Fibroblast of lung (primary cell): ENCODE results near the gene TMEM209. TPM values are rescaled to one million over a fixed set of nuclear protein-coding genes. Genes with fewer than 3 reads are reported as not detected.

Experiments
- DNase-seq, 2 donors: peaks; one replicate each; pipeline versions ENCODE4 v3.0.0 to v3.0.0-alpha.2; 2010; ENCODE audit warnings: low read depth in 2 of 2
- H2AFZ ChIP-seq: 2 replicates; pipeline ENCODE4 v1.5.1; 2012; ENCODE audit warnings: low read length, control low read depth, inconsistent platforms
- H3K27ac ChIP-seq: 2 replicates; pipeline ENCODE4 v1.5.1; 2011; ENCODE audit warnings: low read length, control low read depth; ENCODE audit not compliant: insufficient read depth
- H3K27me3 ChIP-seq: 2 replicates; pipeline ENCODE4 v1.5.1; 2011; ENCODE audit warnings: mild to moderate bottlenecking, low read length; ENCODE audit not compliant: control insufficient read depth, insufficient read depth
- H3K36me3 ChIP-seq: 2 replicates; pipeline ENCODE4 v1.5.1; 2011; ENCODE audit warnings: low read length; ENCODE audit not compliant: control insufficient read depth, insufficient read depth
- H3K4me1 ChIP-seq: 2 replicates; pipeline ENCODE4 v1.5.1; 2011; ENCODE audit warnings: low read length; ENCODE audit not compliant: control insufficient read depth, insufficient read depth; ENCODE audit errors: extremely low read depth
- H3K4me2 ChIP-seq: 2 replicates; pipeline ENCODE4 v1.5.1; 2011; ENCODE audit warnings: low read length, control low read depth; ENCODE audit not compliant: insufficient read depth; ENCODE audit errors: extremely low read depth
- H3K4me3 ChIP-seq, 4 experiments: fragments of 200-600 bp in 1 of 4; sonication (generic) in 1 of 4; replicated peaks in 1 of 4; 2 replicates each; pipeline ENCODE4 v1.5.1; 2011 to 2016; ENCODE audit warnings: low read length in 4 of 4, low read depth in 3 of 4, mild to moderate bottlenecking in 3 of 4, control low read depth in 2 of 4, inconsistent platforms in 1 of 4, mixed read lengths in 1 of 4; ENCODE audit not compliant: insufficient read depth in 1 of 4; ENCODE audit errors: control extremely low read depth in 1 of 4
- H3K79me2 ChIP-seq: 2 replicates; pipeline ENCODE4 v1.5.1; 2012; ENCODE audit warnings: mild to moderate bottlenecking, low read length, inconsistent platforms; ENCODE audit not compliant: control insufficient read depth, insufficient read depth
- H3K9ac ChIP-seq: 2 replicates; pipeline ENCODE4 v1.5.1; 2011; ENCODE audit warnings: mild to moderate bottlenecking, low read length, control low read depth; ENCODE audit not compliant: insufficient read depth
- H3K9me3 ChIP-seq: 2 replicates; pipeline ENCODE4 v1.5.1; 2012; ENCODE audit warnings: low read depth, low read length; ENCODE audit not compliant: control insufficient read depth, insufficient read depth
- H4K20me1 ChIP-seq: 2 replicates; pipeline ENCODE4 v1.5.1; 2011; ENCODE audit warnings: low read length; ENCODE audit not compliant: control insufficient read depth, insufficient read depth; ENCODE audit errors: extremely low read depth
- CTCF ChIP-seq, 2 donors: IDR thresholded peaks in 1 of 2; conservative IDR thresholded peaks in 1 of 2; 1 replicate in 1 of 2; 2 replicates in 1 of 2; pipeline ENCODE4 v1.5.1; 2011 to 2012; ENCODE audit warnings: low read length in 2 of 2, control low read depth in 1 of 2, inconsistent platforms in 1 of 2, low read depth in 1 of 2, mild to moderate bottlenecking in 1 of 2
- EZH2 ChIP-seq: IDR thresholded peaks from 2 replicates; pipeline ENCODE4 v1.5.1; 2012; ENCODE audit warnings: low read length, control low read depth, mild to moderate bottlenecking; ENCODE audit errors: missing control alignments
- polyA plus RNA-seq, 2 donors: library from polyadenylated mRNA; depleted of rRNA in 1 of 2; stranded (reverse) in 1 of 2; unstranded in 1 of 2; fragments of >200 nt; gene quantifications; 2 replicates each; pipeline ENCODE4 v1.2.1, GENCODE V29; 2011 to 2012; ENCODE audit warnings: missing spikeins in 1 of 2
- total RNA-seq: library from RNA; depleted of rRNA; stranded (reverse); fragments of >200 nt; gene quantifications from 2 replicates; pipeline ENCODE4 v1.2.1, GENCODE V29; 2014

Gene TMEM209
- total and polyA plus RNA-seq, 2 donors (not counting 1 experiment from before 2014, with no cell fraction given): 9.7 to 15.1 TPM

- Histone ChIP-seq H2AFZ (peak overlapping the region; percentile 77), H3K36me3 (no peaks in the 10 kb centered on the region), H3K27me3 (no peaks in the 10 kb centered on the region), H3K4me1 (peaks cover 6% of the 10 kb centered on the region), H4K20me1 (no peaks in the 10 kb centered on the region), H3K27ac (peak overlapping the region; percentile 82), H3K4me2 (peak overlapping the region; percentile 73), H3K9me3 (no peaks in the 10 kb centered on the region), H3K4me3 (peak overlapping the region; percentile 22 to 54 (median 42)), H3K79me2 (no peaks in the 10 kb centered on the region), H3K9ac (peak overlapping the region; percentile 76)
- DNase-seq: peak; percentile 81 to 84
- TF ChIP-seq EZH2: no peak
- no peak for TF ChIP-seq CTCF (conservative IDR thresholded peaks at IDR 0.05 in 1 of 2, IDR thresholded peaks at IDR 0.05 in 1 of 2; ENCODE audit: low read depth in 1 of 2, low read length in 2 of 2)
These were observed 63.9 kb downstream of the TMEM209 start for GRCh38 chr7:130141161-130141883.

- Histone ChIP-seq H3K27me3 (no peaks in the 10 kb centered on the region), H3K27ac (peak overlapping the region; percentile 82), H3K4me2 (peak overlapping the region; percentile 48), H3K4me3 (no peak overlapping the region), H2AFZ (no peak overlapping the region), H3K4me1 (peaks cover 6% of the 10 kb centered on the region), H4K20me1 (no peaks in the 10 kb centered on the region), H3K9ac (no peak overlapping the region), H3K9me3 (no peaks in the 10 kb centered on the region), H3K79me2 (no peaks in the 10 kb centered on the region), H3K36me3 (no peaks in the 10 kb centered on the region)
- DNase-seq: no peak
- TF ChIP-seq CTCF (conservative IDR thresholded peaks at IDR 0.05 in 1 of 2, IDR thresholded peaks at IDR 0.05 in 1 of 2; ENCODE audit: low read depth in 1 of 2, low read length in 2 of 2): no peak
- TF ChIP-seq EZH2: no peak
These were observed 64.5 kb downstream of the TMEM209 start for GRCh38 chr7:130140551-130141160.

- no peaks in the 10 kb centered on the region for H3K79me2 ChIP-seq
- peaks cover 6% of the 10 kb centered on the region for H3K4me1 ChIP-seq
- H3K36me3 ChIP-seq: no peaks in the 10 kb centered on the region
- no peak overlapping the region for H3K4me3 ChIP-seq
- TF ChIP-seq EZH2 (no peak), CTCF (conservative IDR thresholded peaks at IDR 0.05 in 1 of 2, IDR thresholded peaks at IDR 0.05 in 1 of 2; ENCODE audit: low read depth in 1 of 2, low read length in 2 of 2) (no peak)
- no peak overlapping the region for H3K4me2 ChIP-seq
- no peaks in the 10 kb centered on the region for H3K9me3 ChIP-seq
- no peaks in the 10 kb centered on the region for H4K20me1 ChIP-seq
- H2AFZ ChIP-seq: no peak overlapping the region
- no peak overlapping the region for H3K27ac ChIP-seq
- no peak overlapping the region for H3K9ac ChIP-seq
- no peaks in the 10 kb centered on the region for H3K27me3 ChIP-seq
- no peak for DNase-seq
These were observed 65.8 kb downstream of the TMEM209 start for GRCh38 chr7:130139193-130139960.
